Activated CD4-positive, alpha-beta T cell treated with anti-CD3 and anti-CD28 coated beads, Interleukin-2, amount 10 ng/mL, durations not matched to agents 24 days and 14 days (primary cell): ENCODE results near the gene SEMA4G. TPM values are rescaled to one million over a fixed set of nuclear protein-coding genes. Genes with fewer than 3 reads are reported as not detected.
"Not testable (repeated sequence)": the region's sequence is repeated elsewhere in the genome, so short reads cannot be mapped to it uniquely, and the experiment has no call there.

ENCODE experiments used
- DNase-seq: peaks from one replicate; pipeline ENCODE4 v3.0.0; 2022
- H3K27ac Mint-ChIP-seq: one replicate; pipeline ENCODE4 v1.8.0; 2022; ENCODE audit warnings: mild to moderate bottlenecking, mixed read lengths
- H3K27me3 Mint-ChIP-seq: one replicate; pipeline ENCODE4 v1.8.0; 2022; ENCODE audit warnings: mixed read lengths
- H3K36me3 Mint-ChIP-seq: one replicate; pipeline ENCODE4 v1.8.0; 2022; ENCODE audit warnings: low read depth, mild to moderate bottlenecking, mixed read lengths
- H3K4me1 Mint-ChIP-seq: one replicate; pipeline ENCODE4 v1.8.0; 2021; ENCODE audit warnings: mixed read lengths
- H3K4me3 Mint-ChIP-seq: one replicate; pipeline ENCODE4 v1.8.0; 2022; ENCODE audit warnings: mild to moderate bottlenecking, moderate library complexity, mixed read lengths
- H3K9me3 Mint-ChIP-seq: one replicate; pipeline ENCODE4 v1.8.0; 2021; ENCODE audit warnings: mixed read lengths
- intact Hi-C: fragments of 100-400 bp; cut with micrococcal nuclease; formaldehyde crosslinking; loops from one replicate; pipeline ENCODE4 v1.15.1; 2023
- total RNA-seq: library from RNA; stranded (reverse); gene quantifications from 2 replicates; pipeline ENCODE4 v1.2.3, GENCODE V29; 2022

The SEMA4G gene
- total RNA-seq, 1 donor from 2014 or later = 1.4 TPM

- intact Hi-C loops = no loop called here
- Mint-ChIP-seq H3K27me3 (no peaks in the 10 kb centered on the region), H3K4me3 (no peak overlapping the region), H3K9me3 (no peaks in the 10 kb centered on the region), H3K27ac (no peak overlapping the region), H3K4me1 (no peaks in the 10 kb centered on the region), H3K36me3 (peaks cover 35% of the 10 kb centered on the region)
- DNase-seq = no peak
Observed at GRCh38 chr10:100962351-100963080, 6.8 kb upstream of the SEMA4G start.

GRCh38 chr10:100963826-100964225, 5.5 kb upstream of the SEMA4G start:
- Mint-ChIP-seq H3K4me3 (no peak overlapping the region), H3K4me1 (peaks cover 4% of the 10 kb centered on the region), H3K27me3 (no peaks in the 10 kb centered on the region), H3K9me3 (no peaks in the 10 kb centered on the region), H3K27ac (no peak overlapping the region), H3K36me3 (peaks cover 35% of the 10 kb centered on the region)
- no peak for DNase-seq
- intact Hi-C loops = no loop called here

GRCh38 chr10:100965820-100966219, 3.5 kb upstream of the SEMA4G start:
- Mint-ChIP-seq H3K4me1 (peaks cover 6% of the 10 kb centered on the region), H3K27me3 (peaks cover 4% of the 10 kb centered on the region), H3K9me3 (no peaks in the 10 kb centered on the region), H3K27ac (no peak overlapping the region), H3K36me3 (peaks cover 20% of the 10 kb centered on the region), H3K4me3 (no peak overlapping the region)
- no peak for DNase-seq
- intact Hi-C loops = no loop called here

- Mint-ChIP-seq H3K9me3 (no peaks in the 10 kb centered on the region), H3K36me3 (peaks cover 17% of the 10 kb centered on the region), H3K4me3 (no peak overlapping the region), H3K27me3 (peaks cover 4% of the 10 kb centered on the region), H3K4me1 (peaks cover 6% of the 10 kb centered on the region), H3K27ac (no peak overlapping the region)
- DNase-seq = no peak
- intact Hi-C loops = no loop called here
Observed at GRCh38 chr10:100966887-100967286, 2.4 kb upstream of the SEMA4G start.

GRCh38 chr10:100967332-100967731, 2.0 kb upstream of the SEMA4G start:
- H3K27me3 Mint-ChIP-seq = peaks cover 4% of the 10 kb centered on the region
- no peak overlapping the region for H3K4me3 Mint-ChIP-seq
- peaks cover 13% of the 10 kb centered on the region for H3K36me3 Mint-ChIP-seq
- peaks cover 6% of the 10 kb centered on the region for H3K4me1 Mint-ChIP-seq
- DNase-seq = no peak
- H3K27ac Mint-ChIP-seq = no peak overlapping the region
- H3K9me3 Mint-ChIP-seq = no peaks in the 10 kb centered on the region
- intact Hi-C loops = no loop called here

- intact Hi-C loops = no loop called here
Observed at GRCh38 chr10:100968062-100968736, 1.1 kb upstream of the SEMA4G start.

GRCh38 chr10:100968863-100969186, 479 bp upstream of the SEMA4G start:
- H3K4me3 Mint-ChIP-seq = peak overlapping the region; percentile 72
- peaks cover 6% of the 10 kb centered on the region for H3K36me3 Mint-ChIP-seq
- no peaks in the 10 kb centered on the region for H3K9me3 Mint-ChIP-seq
- peaks cover 6% of the 10 kb centered on the region for H3K27me3 Mint-ChIP-seq
- DNase-seq = no peak
- peaks cover 6% of the 10 kb centered on the region for H3K4me1 Mint-ChIP-seq
- H3K27ac Mint-ChIP-seq = no peak overlapping the region
- intact Hi-C loops = loop anchor here (1.0 kb wide), 2 partner anchors 27 to 45 kb away; no protein-coding TSS in a partner anchor

More at GRCh38 chr10:100968062-100968736, 1.1 kb upstream of the SEMA4G start:
- peaks cover 4% of the 10 kb centered on the region for H3K27me3 Mint-ChIP-seq
- peak overlapping the region; percentile 72 for H3K4me3 Mint-ChIP-seq
- DNase-seq = no peak
- no peak overlapping the region for H3K27ac Mint-ChIP-seq
- peaks cover 7% of the 10 kb centered on the region for H3K36me3 Mint-ChIP-seq
- no peaks in the 10 kb centered on the region for H3K9me3 Mint-ChIP-seq
- peaks cover 6% of the 10 kb centered on the region for H3K4me1 Mint-ChIP-seq

GRCh38 chr10:100970076-100970913, 991 bp downstream of the SEMA4G start:
- DNase-seq = peak; percentile 68
- Mint-ChIP-seq H3K9me3 (no peaks in the 10 kb centered on the region), H3K27ac (no peak overlapping the region), H3K4me3 (peak overlapping the region; percentile 71), H3K27me3 (peaks cover 6% of the 10 kb centered on the region), H3K4me1 (peaks cover 6% of the 10 kb centered on the region), H3K36me3 (peaks cover 6% of the 10 kb centered on the region)
- intact Hi-C loops = no loop called here

GRCh38 chr10:100970914-100971811, 1.9 kb downstream of the SEMA4G start:
- Mint-ChIP-seq H3K27ac (no peak overlapping the region), H3K4me1 (peaks cover 6% of the 10 kb centered on the region), H3K36me3 (peaks cover 2% of the 10 kb centered on the region), H3K27me3 (peaks cover 6% of the 10 kb centered on the region), H3K9me3 (no peaks in the 10 kb centered on the region), H3K4me3 (peak overlapping the region; percentile 71)
- DNase-seq = no peak
- intact Hi-C loops = no loop called here

- Mint-ChIP-seq H3K27ac (no peak overlapping the region), H3K9me3 (no peaks in the 10 kb centered on the region), H3K4me3 (no peak overlapping the region), H3K4me1 (peaks cover 6% of the 10 kb centered on the region), H3K27me3 (peaks cover 6% of the 10 kb centered on the region), H3K36me3 (peaks cover 2% of the 10 kb centered on the region)
- no peak for DNase-seq
- intact Hi-C loops = no loop called here
Observed at GRCh38 chr10:100972115-100972903, 3.0 kb downstream of the SEMA4G start.

- Mint-ChIP-seq H3K4me1 (peaks cover 6% of the 10 kb centered on the region), H3K27me3 (peaks cover 6% of the 10 kb centered on the region), H3K36me3 (no peaks in the 10 kb centered on the region), H3K27ac (no peak overlapping the region), H3K9me3 (no peaks in the 10 kb centered on the region), H3K4me3 (no peak overlapping the region)
- DNase-seq = no peak
- intact Hi-C loops = no loop called here
Observed at GRCh38 chr10:100972904-100973535, 3.7 kb downstream of the SEMA4G start.

GRCh38 chr10:100975397-100975796, 6.1 kb downstream of the SEMA4G start:
- H3K4me1 Mint-ChIP-seq, H3K27me3 Mint-ChIP-seq, DNase-seq, H3K4me3 Mint-ChIP-seq, H3K27ac Mint-ChIP-seq, intact Hi-C loops, H3K36me3 Mint-ChIP-seq, H3K9me3 Mint-ChIP-seq: not testable (repeated sequence)
